GM18861 (cell line): ENCODE data around the gene CUL7.
"Not testable (repeated sequence)": the region's sequence is repeated elsewhere in the genome, so short reads cannot be mapped to it uniquely, and the experiment has no call there.

Experiments used
- ATAC-seq: cut with Tn5 transposase; IDR thresholded peaks from one replicate; pipeline ENCODE4 v1.9.1; 2021; ENCODE audit not compliant: unreplicated experiment

Gene CUL7

DNA sequence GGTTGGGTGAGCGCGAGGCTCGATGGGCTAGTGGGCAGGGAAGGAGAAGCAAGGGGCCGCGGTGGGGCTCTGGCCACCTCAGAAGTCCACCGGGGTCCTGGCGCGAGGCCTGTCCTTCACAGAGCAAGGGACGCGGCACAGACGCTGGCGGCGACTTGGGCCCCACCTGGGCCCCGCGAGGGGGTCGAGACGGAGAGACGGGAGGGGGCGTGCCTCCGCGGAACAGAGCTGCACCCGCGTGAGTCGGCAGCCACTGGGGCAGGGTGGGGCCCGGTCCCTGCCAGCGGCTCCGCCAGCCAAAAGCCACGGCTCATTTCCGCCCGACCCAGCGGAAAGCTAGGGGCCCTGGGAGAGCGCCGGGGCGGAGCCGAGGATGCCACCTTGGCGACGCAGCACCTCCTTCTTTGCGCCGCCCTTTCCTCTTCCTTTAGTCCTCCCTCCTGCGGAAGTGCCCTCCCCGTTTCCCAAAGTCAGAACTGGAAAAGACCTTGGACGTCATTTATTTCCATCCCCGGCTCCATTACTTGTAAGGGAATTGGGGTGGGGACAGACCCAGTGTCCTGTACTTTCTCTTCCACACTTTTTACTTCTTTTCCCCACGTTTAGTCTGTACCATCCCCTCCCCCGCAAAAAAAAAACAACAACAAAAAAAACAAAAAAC is at the start of gene CUL7:
TSS of gene CUL7 (minus strand) at position 307 of the 661 bp plus-strand sequence. CDS start 1,063 bp downstream, outside the sequence.
- ATAC-seq: peak; percentile 63

DNA sequence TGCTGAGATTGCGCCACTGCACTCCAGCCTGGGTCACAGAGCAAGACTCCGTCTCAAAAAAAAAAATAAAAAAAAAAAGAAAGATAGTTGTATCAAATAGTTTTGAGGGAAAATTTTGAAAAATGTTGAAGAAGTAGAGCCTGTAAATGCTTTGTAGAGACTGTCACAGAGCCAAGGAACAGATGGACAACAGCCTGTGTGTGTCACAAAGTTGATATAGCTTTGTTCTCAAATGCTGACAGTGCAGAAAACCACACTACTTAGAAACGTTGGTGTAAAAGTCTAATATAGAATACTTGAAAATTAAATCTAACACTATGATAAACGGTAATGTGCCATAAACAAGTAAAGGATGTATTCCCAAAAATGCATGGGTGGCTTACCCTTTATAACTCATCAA is 47.8 kb upstream of the CUL7 start:
- ATAC-seq: no peak

DNA sequence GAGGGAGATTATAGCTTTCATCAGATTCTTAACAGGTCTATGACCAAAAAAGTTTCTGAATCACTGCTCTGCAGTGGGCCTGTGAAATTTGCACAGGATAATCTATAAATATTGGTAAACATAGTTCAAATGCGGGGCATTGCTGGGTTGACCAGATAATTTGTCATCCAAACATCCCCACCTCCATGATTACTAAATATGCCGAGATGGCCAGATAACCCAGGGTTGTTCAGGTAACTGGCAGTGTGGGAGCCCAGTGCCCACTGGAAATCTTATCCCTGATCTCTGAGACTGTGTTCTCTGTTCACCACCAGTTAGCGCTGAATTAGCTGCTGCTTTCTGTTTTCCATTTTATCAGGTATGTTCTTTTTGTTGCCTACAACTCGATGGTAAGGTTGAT is 43.9 kb upstream of the CUL7 start:
- no peak for ATAC-seq

DNA sequence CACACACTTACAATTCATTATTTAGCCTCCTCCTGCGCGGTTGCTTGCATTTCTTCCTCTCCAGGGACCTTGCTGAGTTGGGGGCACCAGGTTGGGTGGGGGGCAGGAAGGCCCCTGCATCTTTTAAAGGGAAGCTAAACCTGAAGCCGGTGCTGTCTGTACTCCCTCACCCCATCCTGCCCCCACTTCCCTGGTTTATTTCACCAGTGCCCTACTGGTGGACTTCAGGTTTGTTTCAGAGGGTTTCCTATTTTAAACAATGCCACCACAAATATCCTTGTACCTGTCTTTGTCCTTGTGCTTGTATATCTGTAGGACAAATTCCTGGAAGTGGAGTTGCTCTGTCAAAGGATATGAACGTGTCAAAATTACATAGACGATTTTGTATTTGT is 43.4 kb upstream of the CUL7 start:
- no peak for ATAC-seq

DNA sequence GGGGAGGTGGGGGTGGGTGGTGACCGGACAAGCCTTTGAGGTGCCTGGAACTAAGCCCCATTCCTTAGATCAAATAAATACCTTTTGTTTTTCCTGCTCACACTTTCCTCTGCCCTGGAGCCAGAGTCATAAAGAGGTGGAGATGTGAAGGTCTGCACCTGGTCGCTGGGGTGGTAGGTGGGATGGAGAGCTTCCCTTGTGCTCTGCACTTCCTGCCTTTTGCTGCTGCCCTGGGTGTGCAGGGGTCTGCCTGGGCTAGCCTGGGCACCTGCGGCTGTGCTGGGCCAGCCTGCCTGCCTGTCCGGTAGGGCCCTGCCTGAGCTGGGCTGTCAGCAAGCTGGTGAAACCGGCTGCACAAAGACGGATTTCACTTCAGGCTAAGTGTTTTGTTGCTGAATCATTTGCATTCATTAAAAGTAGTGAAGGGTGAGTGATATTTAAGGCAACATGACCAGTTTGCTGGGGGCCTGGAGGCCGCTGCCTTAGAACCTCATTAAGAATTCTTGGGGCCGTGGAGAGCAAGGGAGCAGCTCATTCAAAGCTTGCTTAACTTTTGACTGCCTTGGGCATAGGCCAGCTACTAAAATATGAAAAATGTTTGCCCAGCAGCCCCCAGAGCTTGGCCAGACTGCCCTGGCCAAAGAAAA is 42.9 kb upstream of the CUL7 start:
- peak; percentile 42 for ATAC-seq

DNA sequence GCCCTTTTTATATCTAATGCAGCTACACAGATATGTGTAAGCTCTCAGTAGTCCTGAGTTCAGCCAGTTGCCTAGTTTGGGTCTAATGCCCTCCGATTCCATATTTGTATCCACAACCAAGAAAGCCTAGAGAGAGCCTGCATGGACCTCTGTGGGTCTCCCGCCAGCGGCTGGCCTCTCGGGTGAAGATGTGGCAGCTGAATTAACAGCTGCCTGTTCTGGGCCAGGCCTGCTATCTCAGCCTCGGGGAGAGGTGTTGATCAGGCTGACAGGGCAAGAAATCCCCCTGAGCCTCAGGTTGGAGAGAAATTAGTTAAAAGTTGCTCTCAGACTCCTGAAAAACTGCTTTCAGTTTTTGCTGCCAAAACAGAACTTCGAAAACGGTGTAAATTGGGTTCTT is 42.3 kb upstream of the CUL7 start:
- no peak for ATAC-seq

DNA sequence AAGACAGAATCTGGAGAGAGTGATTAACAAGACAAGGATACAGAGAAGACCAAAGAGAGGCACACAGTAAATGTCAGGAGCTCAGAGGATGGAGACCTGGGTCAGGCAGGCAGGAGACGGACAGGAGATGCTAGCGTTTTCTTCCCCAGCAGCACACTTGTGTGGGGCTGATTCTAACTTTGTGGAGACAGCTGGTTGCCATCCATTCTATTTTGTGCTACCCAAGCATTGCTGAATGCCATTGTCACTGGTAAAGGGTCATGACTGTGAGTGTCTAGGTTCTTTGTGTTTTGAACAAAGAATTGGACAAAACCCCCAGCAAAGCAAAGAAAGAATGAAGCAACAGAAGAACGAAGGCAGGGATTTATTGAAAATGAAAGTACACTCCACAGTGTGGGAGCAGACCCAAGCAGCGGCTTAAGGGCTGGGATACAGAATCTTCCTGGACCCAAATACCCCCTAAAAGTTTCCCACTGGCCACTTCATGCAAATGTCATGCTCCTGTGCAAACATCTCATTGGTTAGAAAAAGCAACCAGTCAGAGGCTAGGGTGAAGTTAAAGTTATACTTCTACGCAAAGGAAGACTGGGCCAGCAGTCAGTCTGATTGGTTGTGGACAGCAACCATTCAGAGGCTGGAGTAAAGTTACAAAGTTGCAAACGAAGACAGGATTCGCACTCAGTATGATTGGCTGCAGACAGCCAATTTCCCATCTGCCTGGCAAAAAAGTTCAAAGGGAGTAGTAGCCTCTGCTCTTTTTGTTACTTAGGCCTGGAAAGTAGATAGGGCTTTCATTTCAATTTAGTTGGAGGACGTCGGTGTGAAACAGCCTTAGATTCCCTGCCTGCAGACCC is 40.0 kb upstream of the CUL7 start:
- ATAC-seq: no peak

DNA sequence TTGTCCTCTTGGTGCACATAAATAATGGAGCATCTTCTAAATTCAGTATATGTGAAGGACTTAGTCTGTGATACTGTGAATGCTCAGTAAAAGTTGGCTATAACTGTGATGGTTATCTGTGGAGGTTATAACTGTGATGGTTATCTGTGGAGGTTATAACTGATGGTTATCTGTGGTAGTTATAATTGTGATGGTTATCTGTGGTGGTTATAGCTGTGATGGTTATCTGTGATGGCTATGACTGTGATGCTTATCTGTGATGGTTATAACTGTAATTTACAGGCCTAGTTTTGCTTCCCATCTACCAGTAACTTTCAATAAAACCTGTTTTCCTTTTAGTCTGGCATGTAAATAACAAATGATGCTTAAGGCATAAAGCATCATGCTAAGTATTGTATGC is 39.0 kb upstream of the CUL7 start:
- ATAC-seq: no peak

DNA sequence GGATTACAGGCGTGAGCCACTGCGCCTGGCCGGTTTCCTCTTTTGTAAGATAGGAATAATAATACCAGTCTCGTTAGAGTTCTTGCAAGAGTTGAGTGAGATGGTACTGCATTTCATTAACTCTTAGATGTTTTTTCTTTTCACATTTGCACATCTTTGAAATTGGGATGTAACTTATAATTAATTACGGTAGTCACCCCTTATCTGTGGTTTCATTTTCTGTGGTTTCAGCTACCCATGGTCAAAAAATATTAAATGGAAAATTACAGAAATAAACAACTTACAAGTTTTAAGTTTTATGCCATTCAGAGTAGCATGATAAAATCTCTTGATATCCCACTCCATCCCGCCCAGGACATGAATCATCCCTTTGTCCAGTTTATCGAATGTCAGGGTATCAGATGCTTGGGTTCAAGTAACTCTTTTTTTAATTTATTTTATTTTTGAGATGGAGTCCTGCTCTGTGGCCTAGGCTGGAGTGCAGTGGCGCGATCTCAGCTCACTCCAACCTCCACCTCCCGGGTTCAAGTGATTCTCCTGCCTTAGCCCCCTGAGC is 37.9 kb upstream of the CUL7 start:
- ATAC-seq: no peak

DNA sequence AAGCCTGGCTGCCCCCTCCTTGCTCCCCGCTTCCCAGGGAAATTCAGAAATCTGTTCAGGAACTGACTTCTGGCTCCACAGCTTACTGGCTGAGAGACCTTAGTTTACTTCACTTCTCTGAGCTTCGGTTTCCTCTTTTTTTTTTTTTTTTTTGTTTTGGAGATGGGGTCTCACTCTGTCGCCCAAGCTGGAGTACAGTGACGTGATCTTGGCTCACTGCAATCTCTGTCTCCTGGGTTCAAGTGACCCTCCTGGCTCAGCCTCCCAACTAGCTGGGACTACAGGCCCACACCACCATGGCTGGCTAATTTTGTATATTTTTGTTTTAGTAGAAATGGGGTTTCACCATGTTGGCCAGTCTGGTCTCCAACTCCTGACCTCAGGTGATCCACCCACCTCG is 37.4 kb upstream of the CUL7 start:
- no peak for ATAC-seq

DNA sequence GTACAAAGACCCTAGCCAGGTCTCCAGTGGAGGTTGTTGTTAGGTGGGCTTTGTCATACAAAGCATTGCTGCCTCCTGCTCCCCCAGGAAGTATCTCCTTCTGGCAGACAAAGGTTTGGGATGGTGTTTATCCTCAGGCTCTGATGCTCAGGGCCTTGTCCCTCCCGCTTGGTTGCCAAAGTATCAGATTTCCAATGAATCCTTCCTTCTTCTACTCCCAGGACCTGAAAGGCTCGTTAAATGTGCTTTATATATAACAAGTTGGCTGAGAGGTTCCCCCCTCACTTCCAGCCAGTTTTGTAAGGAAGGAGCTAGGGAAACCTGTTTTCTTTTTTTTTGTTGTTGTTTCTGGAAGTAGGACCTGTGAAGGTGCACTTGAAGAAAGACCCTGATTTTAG is 36.9 kb upstream of the CUL7 start:
- ATAC-seq: no peak

DNA sequence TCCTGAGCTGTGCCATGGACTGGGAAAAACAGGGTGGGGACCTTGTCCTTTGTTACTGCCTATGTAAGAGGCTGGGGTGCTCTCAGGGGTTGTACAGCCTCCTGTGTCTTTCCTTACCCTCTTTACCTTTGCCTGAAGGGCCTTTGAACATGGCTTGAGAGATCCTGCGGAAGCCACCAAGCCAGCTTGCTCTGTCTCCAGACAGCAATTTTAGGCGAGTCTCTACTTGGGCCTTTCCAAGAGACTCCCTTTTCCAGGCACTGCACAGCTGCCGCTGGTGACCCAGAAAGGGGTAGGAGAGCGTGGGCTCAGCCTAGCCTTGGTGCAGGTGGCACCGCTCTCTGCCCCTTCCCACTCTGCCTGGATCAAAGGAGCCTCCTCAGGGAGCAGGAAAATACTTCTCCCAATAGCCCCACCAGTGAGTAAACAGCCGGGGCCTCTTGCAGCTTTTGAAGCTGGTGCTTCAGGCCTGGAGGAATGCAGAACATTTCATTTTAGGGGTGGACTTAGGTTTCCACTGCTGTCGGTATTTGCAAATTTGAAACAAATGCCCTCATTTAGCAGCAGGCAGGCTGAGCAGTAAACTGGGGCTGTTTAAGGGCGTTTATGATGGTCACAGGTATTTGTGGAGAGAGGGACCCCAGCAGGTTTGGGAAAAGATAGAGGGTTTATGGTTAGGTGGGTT is 36.4 kb upstream of the CUL7 start:
- ATAC-seq: no peak

DNA sequence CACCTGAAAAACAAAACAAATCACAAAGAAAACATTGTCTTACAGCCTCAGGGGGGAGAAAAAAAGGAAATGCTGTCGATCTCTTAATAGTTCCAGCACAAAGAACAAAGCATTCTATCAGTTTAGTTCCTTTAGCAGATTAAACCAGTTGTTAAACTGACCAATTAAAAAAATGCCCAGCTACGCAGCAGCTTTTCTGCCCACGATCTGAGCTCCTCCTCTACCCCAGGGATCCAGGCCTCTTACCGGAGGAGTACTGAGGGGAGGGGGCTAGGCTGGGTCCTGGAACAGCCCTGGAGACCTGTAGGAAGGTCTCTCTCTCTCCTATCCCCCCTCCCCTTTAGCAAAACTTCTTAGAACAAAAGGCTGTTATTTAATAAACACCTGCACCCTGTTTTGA is 35.8 kb upstream of the CUL7 start:
- no peak for ATAC-seq

DNA sequence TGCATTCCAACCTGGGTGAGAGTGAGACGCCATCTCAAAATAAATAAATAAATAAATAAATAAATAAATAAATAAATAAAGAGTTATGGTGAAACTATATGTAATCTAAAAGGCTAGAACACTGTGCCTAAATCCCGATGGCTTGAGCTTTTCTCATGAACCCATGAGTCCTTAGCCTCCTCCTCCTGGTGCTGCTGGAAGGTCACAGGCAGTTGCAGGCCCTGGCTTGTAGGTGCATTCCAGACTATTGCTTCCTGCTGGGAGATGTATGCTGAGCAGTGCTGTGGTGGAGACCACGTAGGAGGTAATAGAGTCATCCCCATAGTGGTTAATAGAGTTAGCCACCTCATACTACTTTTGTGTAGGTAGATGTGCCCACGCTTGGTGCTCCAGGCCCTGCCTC is 35.0 kb upstream of the CUL7 start:
- no peak for ATAC-seq

DNA sequence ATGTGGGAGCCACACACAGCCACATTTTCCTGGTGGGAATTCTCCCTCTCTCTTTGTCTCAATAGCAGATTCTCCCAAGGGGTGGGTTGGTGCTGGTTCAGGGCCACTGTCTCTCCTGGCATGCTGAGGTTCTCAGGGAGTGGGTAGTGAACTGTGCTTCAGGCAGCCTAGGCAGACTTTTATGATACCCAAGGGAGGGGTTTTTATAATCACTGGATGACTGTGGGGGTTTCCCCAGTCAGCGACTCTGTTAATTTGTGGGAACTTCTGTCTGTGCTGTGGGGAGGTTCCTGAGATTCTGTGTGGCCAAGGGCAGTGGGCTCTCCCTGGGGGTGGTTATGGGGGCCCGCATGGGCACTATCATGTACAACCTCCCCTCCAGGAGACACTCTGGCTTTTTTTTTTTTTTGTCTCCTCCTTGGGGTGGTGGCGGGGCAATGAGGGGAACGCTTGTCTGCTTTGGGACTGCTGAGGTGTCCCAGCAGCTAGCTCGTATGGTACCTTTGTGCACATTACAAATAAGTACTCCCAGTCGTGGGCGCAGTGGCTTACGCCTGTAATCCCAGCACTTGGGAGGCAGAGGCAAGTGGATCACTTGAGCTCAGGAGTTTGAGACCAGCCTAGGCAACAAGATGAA is 32.5 kb upstream of the CUL7 start:
- peak; percentile 72 for ATAC-seq

DNA sequence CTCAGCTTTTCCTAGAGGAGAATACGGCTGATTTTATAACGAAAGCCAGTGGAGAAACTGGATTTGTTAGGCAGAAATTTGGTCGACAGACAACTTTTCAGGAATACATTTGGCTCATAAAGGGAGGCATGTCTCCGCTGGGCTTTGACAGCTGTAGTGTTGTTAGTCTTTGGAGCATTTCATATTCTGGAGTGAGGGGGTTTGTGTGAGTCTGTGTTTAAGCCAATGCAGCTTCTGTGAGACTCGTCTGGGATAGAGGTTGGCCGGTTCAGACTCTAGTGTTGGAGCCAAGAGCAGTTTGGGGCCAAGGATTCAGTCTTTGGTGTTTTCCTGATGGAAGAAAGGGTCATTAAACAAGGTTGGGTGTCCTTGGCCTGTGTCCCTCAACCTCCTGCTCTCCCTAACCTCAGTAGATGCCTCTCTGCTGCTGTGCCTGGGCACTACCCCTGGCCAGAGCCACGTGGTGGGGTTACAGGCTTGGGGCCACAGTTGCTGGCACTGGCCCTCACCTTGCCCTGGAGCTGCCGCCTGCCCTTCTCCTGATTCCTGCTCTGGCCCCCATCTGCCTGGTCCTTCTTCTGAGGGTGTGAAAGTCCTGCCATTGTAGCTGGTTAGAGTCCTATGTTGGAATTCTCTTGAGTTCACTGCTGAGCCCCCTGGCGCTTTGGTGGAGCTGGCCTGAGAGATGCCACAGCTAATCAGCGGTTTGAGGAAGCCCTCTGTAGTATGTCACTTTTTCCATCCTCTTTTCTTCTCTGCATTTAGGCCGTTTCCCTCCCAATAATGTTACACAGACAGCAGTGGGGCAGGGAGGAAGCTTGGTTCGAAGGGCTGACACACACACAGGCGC is 29.4 kb upstream of the CUL7 start:
- no peak for ATAC-seq

DNA sequence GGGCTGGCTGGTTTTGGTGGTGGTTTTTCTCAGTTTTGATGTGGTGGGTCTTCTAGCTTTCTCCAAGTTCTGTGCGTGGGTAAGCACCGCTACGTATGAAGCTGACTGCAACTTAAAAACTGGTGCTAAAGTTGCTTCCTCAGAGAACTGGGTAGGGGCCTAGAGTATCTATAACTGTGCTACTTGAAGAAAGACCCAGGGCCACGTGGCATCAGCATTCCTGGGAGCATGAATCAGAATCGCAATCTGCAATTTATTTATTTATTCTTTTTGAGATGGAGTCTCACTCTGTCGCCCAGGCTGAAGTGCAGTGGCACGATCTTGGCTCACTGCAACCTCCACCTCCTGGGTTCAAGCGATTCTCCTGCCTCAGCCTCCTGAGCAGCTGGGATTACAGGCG is 28.3 kb upstream of the CUL7 start:
- not testable (repeated sequence) for ATAC-seq

DNA sequence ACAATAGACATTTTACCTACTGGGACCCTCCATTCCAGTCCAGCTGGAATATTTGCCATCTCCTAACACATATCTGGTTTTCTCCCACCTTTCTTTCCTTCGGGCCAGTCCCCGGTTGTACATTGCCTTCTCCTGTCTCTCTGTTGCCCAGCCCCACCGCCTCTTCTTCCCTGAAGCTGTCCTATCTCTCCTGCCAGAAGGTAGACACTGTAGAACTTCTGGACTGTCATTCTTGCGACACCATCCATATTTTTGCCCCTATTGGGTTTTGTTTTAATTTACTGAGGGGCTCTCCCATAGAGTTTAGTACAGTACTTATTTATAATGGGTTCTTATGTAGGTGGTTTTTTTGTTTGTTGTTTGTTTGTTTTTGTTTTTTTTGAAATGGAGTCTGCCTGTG is 27.4 kb upstream of the CUL7 start:
- ATAC-seq: no peak

DNA sequence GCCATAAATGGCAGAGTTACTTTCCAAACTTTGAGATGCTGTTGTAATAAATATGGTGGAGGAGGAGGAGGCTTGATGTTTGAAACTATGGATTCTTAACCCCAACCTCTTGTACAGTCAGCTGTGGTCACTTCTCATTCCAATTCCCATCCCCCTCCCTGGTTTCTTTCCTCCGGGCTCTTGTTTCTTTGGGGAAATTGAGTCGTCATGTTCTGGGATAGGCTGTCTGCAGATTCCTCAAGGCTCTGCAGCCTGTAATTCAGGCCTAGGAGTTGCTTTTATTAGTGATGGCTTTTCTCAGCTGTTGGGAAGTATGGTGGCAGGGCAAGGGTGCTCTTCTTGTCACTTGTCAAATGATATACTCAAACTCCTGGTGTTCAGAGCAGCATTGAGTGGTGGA is 25.0 kb upstream of the CUL7 start:
- no peak for ATAC-seq

DNA sequence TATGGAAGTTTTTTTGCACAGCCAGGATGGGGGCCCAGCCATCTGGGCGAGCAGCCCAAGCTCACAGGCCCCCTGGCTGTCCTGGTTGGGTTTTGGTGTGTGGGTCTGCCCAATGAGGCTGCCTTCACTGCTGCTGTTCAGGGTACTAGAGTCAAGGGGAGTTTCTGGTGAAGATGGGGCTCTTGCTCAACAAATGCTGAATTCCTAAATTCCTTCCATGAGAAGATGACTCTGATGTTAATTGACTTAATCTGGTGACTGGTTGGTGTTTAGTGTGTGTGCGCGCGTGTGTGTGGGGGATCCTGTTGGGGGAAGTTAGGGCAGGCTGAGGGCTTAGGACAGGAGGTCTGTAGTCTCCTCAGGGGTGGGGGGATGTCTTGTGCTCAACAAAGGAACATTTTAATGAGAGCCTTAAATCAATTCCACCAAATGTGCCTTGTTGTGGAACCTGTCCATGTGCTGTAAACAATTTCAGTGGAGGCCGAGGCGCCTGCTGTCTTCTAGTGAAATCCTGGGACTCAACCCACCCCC is 24.4 kb upstream of the CUL7 start:
- no peak for ATAC-seq
